Activated gamma-delta T cell (primary cell): ENCODE results near the gene VIL1.

ENCODE experiments used
- DNase-seq: peaks from one replicate; lab custom pipeline; 2025; lab: John Stamatoyannopoulos, UW

VIL1 gene

DNA sequence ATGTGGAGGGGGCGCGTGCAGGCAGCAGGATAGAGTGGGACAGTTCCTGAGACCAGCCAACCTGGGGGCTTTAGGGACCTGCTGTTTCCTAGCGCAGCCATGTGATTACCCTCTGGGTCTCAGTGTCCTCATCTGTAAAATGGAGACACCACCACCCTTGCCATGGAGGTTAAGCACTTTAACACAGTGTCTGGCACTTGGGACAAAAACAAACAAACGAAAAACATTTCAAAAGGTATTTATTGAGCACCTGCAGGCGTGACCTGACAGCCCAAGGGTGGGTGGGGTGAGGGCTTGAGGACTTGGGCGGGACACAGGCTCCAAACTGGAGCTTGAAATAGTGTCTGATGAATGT lies 23.9 kb upstream of the VIL1 start:
- no peak for DNase-seq

DNA sequence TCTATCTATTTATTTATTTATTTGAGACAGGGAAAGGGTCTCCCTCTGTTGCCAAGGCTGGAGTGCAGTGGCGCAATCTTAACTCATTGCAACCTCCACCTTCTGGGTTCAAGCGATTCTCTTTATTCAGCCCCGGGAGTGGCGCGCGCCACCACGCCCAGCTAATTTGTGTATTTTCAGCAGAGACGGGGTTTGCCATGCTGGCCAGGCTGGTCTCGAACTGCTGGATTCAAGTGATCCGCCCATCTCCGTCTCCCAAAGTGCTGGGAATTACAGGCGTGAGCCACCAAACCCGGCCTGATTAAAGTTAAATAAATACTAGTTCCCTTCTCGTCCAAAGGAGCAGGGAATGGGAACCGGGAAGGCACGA lies 23.5 kb upstream of the VIL1 start:
- no peak for DNase-seq

DNA sequence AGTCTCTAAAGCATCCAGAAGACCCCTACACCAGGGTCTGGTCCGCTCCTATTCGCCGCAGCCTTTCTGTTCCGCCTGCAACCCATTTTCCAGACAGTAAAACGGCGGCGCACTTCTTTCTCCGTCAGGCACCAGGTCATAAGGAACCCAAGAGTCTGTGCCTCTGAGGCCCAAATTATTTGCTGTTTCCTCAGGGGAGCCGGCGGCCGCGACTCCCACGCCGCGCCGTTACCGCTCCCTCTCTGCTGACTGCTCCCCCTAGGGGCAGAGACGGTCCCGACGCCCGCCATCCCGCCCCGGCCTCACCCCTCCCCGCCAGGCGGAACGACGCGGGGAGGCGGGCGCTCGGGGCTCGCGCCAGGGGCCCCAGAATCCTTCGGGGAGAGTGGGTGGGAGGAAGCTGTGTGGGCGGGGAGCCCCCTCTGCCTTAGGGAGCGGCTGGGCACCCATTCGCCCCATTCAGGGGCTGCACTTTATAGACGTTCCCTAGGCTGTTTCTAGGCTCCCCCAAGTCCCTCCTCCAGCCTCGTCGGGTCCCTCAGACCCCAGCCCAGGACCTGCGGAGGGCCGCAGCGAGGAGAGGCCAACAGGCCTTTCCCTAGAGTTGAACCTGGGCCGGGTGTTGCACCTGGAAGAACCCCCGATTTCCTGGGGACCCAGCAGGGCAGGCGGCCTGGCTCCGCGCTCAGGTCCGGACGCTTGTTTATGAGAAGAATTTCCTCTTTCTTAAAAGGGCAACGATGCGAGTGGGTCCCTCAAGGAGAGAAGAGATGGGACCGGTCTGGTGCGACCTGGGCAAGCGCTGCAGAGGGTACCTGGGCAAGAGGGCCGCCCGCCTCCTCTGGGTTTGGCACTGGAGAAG lies 22.9 kb upstream of the VIL1 start:
- DNase-seq: peak; percentile 89

DNA sequence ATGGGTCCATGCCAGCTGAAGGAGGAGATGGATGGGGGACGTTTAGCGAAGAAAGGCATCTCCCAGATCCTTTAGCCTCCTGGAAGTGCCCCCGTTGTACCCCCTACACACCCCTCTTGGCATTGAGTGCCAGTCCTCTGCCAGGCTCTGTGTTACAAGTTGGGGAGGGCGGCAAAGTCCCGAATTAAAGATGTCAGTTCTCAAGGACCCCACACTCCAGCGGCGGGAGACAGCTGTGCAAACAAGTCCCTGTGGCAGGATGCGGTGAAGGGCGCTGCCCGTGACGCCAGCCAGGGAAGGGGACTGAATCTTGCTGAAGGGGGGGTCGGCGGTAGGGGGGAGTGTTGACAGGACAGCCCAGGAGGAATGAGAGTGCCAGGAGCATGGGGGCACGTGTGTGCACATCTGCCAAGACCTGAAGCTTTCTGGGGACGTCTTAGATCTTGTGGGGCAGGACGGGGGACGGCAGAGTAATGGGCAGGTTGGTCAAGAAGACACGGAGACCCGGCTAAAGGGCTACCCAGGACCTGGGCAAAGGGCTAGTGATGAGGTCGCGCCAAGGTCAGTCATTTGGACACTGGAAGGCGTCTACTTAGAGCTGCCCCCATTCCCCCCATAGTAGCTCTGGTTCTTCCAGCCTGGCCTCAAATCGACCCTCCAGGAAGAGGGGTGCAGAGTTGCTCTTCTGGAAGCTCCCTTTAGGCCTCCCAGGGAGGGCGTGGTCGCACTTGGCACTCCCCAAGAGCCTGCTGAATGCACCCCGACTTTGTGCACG lies 22.0 kb upstream of the VIL1 start:
- peak; percentile 70 for DNase-seq

DNA sequence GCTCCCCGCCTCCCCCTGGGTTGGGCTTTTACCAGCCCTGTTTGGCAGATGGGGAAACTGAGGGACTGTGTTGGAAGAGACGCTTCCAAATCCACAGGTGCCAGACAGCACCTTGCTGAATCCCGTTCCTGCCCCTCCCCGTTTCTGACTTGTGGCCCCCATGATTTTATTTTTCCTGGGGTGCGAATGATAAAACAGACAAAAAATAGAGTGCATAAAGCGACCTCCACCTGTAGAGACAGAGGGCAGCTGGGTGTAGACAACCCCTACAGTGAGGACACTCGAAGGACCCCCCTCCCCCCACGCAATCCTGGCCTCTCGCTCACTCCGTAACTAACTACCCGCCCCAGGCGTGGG lies 21.5 kb upstream of the VIL1 start:
- DNase-seq: no peak

DNA sequence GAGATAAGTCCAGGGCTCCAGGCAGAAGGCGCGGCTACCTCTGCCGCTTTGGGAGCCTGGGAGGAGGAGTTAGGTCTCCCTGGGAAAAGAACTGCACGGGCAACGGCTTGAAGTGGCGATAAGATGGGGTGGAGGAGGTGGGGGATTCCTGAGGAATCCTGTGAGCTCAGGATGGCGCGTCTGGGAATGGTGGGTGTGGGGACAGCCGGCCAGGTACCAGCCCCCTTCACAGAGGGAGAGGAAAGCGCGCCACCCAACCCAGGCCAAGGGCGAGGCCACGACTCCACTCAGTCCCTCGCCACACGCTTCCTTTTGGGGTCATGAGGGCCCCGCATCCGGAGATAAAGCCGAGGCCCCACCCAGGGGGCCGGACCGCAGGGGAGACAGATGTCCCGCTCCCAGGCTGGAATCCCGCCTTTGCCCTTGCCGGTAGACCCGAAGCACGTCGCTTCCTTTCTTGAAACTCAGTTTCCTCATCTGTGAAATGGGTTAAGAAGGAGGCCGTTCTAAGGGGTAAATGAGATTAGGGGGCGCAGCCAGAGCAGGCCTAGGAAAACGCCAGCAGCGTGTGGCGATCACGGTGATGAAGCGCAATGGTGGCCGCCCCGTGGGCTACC lies 21.0 kb upstream of the VIL1 start:
- peak; percentile 37 for DNase-seq

DNA sequence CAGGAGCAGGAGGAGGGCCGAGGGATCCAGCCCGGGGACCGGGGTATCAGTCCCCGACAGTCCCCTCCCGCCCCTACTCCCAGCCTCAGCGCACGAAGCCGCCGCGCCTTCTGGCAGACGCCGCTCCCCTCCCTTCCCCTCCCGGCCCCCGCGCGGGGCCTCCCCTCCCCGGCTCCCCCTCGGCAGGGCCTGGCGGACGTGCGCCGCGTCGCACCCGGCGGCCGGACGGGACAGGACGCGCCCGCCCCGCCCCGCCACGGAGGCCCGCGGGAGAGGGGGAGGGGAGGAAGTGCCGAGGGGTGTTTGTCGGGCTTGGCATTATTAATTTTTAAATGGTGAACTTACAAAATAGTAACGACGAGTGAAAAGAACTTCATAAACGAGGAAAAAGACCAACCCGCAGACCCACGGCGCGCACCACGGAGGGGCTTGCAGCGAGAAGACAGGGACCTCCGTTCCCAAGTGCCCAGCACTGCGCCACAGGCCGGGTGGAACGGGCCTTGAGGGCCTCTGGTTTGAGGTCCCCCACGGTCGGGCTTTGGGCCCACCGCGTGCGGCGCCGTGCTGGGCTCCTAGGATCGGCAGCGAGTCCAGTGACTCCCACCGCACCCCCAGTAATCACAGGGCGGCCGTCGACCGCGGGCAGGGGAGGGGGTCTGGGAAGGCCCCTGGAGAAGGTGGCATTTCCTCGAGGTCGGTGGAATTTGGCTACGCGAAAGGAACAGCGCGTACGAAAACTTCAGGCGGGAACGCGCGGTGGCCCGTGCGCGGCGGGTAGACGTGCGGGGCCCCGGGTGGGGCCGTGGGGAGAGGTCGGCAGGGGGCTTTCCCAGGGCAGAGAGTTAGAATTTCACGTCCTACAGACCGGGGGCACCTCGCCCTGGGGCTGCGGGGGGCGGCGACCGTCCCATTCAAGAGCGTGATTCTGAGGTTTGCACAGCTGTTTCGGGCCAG lies 20.2 kb upstream of the VIL1 start:
- DNase-seq: peak; percentile 60

DNA sequence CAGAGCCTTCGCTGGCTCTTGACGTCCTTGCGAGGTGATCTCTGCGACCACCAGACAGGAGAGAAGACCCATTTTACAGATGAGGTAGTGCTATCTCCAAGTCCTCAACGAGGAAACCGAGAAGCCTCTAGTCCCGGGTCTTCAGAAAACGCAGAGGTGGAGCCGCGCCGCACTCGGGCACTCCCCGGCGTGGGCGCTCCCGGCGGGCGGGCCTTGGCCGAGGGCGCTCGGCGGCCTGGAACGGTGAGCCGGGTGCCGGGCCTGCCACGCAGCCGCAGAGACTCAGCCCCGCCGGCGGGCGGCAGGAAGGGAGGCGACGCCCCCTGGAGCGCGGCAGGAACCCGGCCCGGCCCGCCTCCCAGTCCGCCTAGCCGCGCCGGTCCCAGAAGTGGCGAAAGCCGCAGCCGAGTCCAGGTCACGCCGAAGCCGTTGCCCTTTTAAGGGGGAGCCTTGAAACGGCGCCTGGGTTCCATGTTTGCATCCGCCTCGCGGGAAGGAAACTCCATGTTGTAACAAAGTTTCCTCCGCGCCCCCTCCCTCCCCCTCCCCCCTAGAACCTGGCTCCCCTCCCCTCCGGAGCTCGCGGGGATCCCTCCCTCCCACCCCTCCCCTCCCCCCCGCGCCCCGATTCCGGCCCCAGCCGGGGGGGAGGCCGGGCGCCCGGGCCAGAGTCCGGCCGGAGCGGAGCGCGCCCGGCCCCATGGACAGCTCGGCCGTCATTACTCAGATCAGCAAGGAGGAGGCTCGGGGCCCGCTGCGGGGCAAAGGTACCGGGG lies 19.3 kb upstream of the VIL1 start, which contains the start of gene CTDSP1:
TSS of gene CTDSP1 (plus strand) at position 478 of the 776 bp plus-strand sequence. CDS start at position 701, 223 bp downstream.
- peak; percentile 79 for DNase-seq

DNA sequence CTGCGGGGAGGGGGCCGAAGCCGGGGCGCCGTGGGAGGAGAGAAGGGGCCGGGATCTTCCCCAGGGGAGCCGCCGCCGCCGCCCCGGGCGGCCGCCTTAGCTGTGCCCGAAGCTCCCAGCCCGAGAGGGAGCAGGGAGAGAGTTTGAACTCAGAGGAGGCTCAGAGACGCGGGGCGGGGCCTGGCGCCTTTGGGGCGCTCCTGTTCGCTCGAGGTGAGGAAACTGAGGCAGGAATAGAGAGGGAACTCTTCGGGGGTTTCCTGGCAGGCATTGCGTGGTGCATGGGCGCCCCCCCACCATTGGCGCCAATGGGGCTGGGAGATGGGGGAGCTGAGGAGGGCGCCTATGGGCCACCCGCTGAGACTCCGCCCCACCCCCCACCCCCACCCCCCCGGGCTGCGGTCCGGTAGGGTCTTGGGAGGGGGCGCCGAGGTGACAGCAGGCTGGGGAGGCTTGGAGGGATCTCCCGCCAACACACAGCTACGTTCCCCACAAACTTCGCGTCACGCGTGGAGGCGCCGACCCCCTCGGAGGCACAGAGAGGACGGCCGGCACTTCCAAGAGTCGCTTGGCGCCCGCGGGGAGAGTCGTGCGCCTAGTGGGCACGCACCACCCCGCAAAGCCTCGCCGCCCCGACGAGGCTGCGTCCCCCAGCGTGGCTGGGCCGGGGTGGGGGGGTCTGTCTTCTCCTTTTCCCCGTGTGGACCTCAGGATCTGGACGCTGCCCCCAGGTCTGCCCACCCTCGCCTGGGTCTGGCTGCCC lies 18.6 kb upstream of the VIL1 start:
- DNase-seq: peak; percentile 39

DNA sequence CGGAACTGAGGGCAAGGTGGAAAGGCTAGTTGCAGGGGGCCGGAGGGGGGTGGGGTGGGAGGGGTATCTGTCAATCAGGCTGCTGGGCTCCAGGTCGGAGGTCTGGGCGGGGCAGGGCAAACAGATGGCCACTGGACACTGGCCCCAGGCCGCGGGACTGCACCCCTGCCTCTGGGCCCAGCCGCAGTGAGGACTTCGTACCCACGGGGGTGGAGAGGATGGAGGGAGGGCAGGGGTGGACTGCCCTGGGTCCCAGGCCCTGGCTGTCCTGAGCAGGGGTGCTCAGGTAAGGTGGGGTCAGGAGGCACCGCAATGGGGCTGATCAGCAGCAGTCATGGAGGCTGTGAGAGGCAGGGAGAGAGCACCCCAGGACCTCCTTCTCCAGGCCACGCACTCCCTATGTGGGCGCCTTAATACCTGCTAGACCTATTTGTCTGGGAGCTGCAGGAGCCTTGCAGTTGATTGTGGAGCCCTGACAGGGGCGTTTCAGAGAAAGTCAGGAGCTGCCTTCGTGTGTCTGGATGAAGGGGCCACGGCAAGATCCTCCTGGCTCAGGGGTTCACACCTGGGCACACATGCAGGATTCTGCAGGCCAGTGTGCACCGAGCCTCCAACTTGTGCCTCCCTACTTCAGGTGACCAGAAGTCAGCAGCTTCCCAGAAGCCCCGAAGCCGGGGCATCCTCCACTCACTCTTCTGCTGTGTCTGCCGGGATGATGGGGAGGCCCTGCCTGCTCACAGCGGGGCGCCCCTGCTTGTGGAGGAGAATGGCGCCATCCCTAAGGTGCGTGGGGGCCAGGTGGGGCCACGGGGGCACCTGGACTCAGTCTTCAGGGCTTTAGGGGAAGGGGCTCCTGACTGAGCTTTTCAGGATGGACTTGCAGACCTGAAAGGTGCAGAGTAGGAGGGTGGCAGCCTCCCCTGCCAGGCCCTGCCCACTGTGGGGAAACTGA lies 17.7 kb upstream of the VIL1 start:
- no peak for DNase-seq

DNA sequence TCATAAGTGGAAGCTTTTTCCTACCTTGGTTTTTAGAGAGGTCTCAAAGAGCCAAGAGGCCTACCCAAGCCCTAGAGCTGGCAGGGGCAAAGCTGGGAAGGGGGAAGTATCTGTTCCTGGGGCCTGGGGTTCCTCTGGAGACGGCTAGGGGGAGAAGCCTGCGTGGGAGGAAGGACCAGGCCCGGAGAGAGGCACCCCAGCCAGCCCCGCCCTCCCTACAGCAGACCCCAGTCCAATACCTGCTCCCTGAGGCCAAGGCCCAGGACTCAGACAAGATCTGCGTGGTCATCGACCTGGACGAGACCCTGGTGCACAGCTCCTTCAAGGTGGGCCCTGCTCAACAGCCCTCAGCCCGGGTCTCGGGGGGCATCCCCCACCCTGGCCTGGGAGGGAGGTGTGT lies 17.0 kb upstream of the VIL1 start:
- no peak for DNase-seq

DNA sequence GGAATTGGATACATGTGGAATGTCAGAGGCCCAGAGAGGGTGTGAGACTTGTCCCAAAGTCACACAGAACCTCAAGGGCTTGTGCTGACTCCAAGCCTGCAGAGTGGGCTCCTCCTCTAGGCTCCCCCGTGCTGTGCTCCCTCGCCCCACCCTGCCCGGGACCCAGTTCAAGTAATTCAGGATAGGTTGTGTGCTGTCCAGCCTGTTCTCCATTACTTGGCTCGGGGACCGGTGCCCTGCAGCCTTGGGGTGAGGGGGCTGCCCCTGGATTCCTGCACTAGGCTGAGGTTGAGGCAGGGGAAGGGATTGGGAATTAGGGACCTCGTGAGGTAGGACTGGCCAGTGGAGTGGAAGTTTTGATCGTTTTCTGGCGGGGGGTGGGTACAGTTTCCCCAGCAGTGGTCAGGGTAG lies 16.4 kb upstream of the VIL1 start:
- no peak for DNase-seq

DNA sequence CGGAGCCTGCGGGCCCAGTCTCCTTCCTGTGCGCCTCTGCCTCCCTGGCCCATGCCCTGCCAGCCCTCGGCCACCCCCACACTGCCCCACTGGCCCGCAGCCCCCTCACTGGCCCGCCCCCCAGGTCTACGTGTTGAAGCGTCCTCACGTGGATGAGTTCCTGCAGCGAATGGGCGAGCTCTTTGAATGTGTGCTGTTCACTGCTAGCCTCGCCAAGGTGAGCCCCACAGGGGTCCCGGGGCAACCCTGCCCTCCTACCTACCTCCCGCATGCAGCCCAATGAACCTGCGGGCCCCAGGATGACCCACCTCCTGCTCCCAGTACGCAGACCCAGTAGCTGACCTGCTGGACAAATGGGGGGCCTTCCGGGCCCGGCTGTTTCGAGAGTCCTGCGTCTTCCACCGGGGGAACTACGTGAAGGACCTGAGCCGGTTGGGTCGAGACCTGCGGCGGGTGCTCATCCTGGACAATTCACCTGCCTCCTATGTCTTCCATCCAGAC lies 16.0 kb upstream of the VIL1 start:
- no peak for DNase-seq

DNA sequence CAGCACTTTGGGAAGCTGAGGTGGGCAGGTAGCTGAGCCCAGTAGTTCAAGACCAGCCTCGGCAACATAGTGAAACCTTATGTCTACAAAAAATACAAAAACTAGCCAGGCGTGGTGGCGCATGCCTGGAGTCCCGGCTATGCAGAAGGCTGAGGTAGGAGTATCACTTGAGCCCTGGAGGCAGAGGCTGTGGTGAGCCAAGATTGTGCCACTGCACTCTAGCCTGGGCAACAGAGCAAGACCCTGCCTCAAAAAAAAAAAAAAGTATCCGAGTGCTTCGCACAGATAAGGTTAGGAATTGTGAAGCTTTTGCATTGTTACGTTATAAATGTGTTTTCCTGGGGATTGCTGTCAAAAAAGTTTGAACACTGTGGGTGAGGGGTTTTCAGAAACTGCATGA lies 15.1 kb upstream of the VIL1 start:
- no peak for DNase-seq

DNA sequence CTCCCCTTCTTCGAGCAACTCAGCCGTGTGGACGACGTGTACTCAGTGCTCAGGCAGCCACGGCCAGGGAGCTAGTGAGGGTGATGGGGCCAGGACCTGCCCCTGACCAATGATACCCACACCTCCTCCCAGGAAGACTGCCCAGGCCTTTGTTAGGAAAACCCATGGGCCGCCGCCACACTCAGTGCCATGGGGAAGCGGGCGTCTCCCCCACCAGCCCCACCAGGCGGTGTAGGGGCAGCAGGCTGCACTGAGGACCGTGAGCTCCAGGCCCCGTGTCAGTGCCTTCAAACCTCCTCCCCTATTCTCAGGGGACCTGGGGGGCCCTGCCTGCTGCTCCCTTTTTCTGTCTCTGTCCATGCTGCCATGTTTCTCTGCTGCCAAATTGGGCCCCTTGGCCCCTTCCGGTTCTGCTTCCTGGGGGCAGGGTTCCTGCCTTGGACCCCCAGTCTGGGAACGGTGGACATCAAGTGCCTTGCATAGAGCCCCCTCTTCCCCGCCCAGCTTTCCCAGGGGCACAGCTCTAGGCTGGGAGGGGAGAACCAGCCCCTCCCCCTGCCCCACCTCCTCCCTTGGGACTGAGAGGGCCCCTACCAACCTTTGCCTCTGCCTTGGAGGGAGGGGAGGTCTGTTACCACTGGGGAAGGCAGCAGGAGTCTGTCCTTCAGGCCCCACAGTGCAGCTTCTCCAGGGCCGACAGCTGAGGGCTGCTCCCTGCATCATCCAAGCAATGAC lies 14.4 kb upstream of the VIL1 start:
- DNase-seq: no peak

DNA sequence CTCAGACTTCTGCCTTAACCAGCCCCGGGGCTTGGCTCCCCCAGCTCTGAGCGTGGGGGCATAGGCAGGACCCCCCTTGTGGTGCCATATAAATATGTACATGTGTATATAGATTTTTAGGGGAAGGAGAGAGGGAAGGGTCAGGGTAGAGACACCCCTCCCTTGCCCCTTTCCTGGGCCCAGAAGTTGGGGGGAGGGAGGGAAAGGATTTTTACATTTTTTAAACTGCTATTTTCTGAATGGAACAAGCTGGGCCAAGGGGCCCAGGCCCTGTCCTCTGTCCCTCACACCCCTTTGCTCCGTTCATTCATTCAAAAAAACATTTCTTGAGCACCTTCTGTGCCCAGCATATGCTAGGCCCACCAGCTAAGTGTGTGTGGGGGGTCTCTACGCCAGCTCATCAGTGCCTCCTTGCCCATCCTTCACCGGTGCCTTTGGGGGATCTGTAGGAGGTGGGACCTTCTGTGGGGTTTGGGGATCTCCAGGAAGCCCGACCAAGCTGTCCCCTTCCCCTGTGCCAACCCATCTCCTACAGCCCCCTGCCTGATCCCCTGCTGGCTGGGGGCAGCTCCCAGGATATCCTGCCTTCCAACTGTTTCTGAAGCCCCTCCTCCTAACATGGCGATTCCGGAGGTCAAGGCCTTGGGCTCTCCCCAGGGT lies 13.7 kb upstream of the VIL1 start:
- DNase-seq: no peak

DNA sequence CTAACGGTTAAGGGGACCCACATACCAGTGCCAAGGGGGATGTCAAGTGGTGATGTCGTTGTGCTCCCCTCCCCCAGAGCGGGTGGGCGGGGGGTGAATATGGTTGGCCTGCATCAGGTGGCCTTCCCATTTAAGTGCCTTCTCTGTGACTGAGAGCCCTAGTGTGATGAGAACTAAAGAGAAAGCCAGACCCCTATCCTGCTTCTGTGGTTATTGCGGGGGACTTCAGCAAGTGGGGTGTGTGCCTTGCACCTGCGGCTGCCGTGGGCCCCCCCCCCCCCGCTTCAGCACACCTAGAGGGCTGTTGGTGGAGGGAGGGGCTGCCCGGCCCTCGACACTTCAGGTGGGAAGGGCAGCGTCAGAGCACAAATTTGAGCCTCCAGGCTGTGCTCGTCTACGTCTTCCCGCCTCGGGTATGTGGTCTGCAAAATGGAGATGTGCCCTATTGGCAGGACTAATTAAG lies 13.1 kb upstream of the VIL1 start:
- no peak for DNase-seq
